Measurements from ENCODE around the gene CYP11A1. TPM values are rescaled to one million over a fixed set of nuclear protein-coding genes. Genes with fewer than 3 reads are reported as not detected.
A peak's percentile ranks its signal among the peaks of the same experiment; 100 is the strongest.

CYP11A1 gene
- total RNA-seq, 1 donor from 2014 or later, result 1.1 TPM

DNA sequence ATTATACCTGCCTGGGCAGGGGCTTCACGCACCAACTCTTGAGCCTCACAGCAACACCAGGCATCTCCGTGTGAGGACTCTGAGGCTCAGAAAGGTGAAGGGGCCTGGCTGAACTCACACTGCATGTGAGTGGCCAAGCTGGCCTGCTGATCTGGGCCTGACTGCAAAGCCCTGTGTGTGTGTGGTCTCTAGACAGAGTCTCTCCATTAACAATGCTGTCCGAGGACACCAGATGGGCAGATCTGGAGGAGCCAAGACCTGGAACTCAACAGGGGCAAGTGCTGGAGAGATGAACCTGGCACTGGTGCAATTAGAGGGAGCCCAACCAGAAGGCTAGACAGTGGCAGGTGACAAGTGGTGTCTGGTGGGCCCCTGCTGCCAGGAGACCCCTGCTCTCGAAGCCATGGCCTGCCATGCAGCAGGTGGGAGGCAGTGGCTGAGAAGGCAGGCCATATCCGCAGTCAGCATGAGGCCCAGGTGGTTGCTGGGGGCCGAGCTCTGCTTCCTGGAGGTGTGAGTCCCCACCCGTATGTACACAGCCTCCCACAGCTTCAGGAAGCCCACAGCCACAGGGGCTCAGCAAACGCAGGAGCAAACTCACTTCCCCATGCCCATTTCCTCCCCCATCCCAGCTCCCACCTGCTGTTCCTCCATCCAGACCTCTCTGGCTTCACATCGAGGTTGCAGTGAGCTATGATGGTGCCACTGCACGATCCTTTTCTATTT, 39.0 kb downstream of the CYP11A1 start:
- ATAC-seq, result no peak
- TF ChIP-seq, protein P1, sequence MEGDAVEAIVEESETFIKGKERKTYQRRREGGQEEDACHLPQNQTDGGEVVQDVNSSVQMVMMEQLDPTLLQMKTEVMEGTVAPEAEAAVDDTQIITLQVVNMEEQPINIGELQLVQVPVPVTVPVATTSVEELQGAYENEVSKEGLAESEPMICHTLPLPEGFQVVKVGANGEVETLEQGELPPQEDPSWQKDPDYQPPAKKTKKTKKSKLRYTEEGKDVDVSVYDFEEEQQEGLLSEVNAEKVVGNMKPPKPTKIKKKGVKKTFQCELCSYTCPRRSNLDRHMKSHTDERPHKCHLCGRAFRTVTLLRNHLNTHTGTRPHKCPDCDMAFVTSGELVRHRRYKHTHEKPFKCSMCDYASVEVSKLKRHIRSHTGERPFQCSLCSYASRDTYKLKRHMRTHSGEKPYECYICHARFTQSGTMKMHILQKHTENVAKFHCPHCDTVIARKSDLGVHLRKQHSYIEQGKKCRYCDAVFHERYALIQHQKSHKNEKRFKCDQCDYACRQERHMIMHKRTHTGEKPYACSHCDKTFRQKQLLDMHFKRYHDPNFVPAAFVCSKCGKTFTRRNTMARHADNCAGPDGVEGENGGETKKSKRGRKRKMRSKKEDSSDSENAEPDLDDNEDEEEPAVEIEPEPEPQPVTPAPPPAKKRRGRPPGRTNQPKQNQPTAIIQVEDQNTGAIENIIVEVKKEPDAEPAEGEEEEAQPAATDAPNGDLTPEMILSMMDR (IDR thresholded peaks at IDR 0.05), result no peak

GRCh38 chr15:74327756-74328155, 39.7 kb downstream of the CYP11A1 start:
- ATAC-seq, result no peak
- DNase-seq, result no peak
- no peaks in the 10 kb centered on the region for H3K9me3 ChIP-seq
- no peak overlapping the region for H3K4me3 ChIP-seq
- H3K27me3 ChIP-seq, result no peaks in the 10 kb centered on the region
- H3K36me3 ChIP-seq, result no peaks in the 10 kb centered on the region
- TF ChIP-seq, protein P1 (IDR thresholded peaks at IDR 0.05), result no peak
- H3K4me1 ChIP-seq, result no peaks in the 10 kb centered on the region
- intact Hi-C loops (cut with DNase I), result no loop called here
- no peak overlapping the region for H3K27ac ChIP-seq

More for the DNA sequence above, 39.0 kb downstream of the CYP11A1 start:
- H3K9me3 ChIP-seq, result no peaks in the 10 kb centered on the region
- no peaks in the 10 kb centered on the region for H3K27me3 ChIP-seq
- H3K36me3 ChIP-seq, result no peaks in the 10 kb centered on the region
- DNase-seq, result no peak
- no peak overlapping the region for H3K4me3 ChIP-seq
- H3K4me1 ChIP-seq, result no peaks in the 10 kb centered on the region
- H3K27ac ChIP-seq, result no peak overlapping the region
- intact Hi-C loops (cut with DNase I), result no loop called here

DNA sequence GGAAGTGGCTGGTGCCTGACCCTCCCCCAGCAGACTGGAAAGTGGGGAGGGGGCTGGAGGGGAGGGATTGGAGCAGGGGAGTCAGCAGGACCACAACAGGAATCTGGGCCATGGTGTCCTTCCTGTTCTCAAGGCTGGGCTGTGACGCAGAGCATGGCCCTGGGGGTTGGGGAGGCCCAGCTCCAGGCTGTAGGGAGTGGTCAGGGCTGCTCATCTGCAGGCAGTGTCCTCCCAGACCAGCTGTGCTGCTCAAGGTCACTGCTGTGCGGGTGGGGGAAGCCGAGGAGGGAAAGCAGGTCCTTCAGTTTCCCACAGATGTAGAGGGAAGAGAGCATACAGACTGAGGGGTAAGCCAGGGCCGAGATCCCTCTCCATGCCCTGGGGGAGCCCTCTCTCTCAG, 40.7 kb downstream of the CYP11A1 start:
- Histone ChIP-seq H3K36me3 (no peaks in the 10 kb centered on the region), H3K4me1 (no peaks in the 10 kb centered on the region), H3K4me3 (no peak overlapping the region), H3K9me3 (no peaks in the 10 kb centered on the region), H3K27me3 (no peaks in the 10 kb centered on the region), H3K27ac (no peak overlapping the region)
- intact Hi-C loops (cut with DNase I), result no loop called here
- ATAC-seq (no peak), DNase-seq (no peak)
- TF ChIP-seq, protein P1 (IDR thresholded peaks at IDR 0.05), result no peak

DNA sequence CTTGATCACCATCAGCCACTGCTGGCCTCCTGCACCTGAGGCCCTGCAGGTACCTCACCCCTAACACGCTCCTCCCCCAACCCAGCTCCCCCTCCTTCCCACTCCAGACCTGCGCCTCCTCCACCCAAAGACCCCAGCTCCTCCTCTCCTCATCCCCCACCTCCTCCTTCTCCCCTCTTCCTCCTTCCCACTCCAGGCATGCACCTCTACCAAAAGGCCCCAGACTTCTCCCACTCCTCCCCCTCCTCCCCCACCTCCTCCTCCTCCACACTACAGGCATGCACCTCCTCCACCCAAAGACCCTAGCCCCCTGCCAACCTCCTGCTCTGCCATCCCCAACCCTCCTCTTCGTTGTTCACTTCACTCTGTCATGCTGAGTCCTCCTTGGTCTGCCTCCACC, 42.7 kb downstream of the CYP11A1 start:
- DNase-seq (no peak), ATAC-seq (no peak)
- no peaks in the 10 kb centered on the region for H3K36me3 ChIP-seq
- no peak overlapping the region for H3K4me3 ChIP-seq
- no peak overlapping the region for H3K27ac ChIP-seq
- H3K27me3 ChIP-seq, result no peaks in the 10 kb centered on the region
- intact Hi-C loops (cut with DNase I), result no loop called here
- TF ChIP-seq, protein P1 (IDR thresholded peaks at IDR 0.05), result no peak
- no peaks in the 10 kb centered on the region for H3K9me3 ChIP-seq
- H3K4me1 ChIP-seq, result no peaks in the 10 kb centered on the region

DNA sequence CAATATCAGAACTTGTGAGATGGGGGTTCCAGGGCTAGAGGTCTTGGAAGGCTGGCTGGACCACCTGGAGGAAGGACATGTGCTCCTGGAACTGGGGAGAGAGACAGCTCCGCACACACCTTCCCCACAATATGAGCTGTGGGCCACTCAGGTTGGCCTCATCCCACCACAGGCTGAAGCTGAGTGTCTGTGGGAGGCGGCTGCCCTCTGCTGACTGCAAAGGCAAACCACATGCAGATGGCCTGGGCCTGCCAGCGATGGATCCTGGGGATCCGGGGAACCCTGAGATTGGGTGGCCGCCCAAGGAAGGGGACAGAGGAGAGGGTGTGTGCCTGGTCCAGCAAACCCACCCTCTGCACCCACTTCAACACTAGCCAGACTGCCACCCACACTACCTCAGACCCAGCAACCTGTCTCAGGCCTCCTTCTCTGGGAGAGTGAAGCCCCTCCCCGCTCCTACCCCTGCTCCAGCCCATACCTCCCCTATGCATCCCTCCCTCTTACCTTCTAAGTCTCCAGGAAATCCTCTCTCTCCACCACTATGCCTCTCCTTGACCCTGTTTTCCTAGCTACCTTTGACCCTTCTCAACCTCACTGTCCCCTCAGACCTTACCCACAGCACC, 44.8 kb downstream of the CYP11A1 start:
- peak; percentile 81 for ATAC-seq
- TF ChIP-seq, protein P1 (IDR thresholded peaks at IDR 0.05), result peak; percentile 80
- no peaks in the 10 kb centered on the region for H3K27me3 ChIP-seq
- H3K36me3 ChIP-seq, result no peaks in the 10 kb centered on the region
- no peaks in the 10 kb centered on the region for H3K4me1 ChIP-seq
- no peaks in the 10 kb centered on the region for H3K9me3 ChIP-seq
- intact Hi-C loops (cut with DNase I), result no loop called here
- no peak overlapping the region for H3K4me3 ChIP-seq
- H3K27ac ChIP-seq, result no peak overlapping the region
- DNase-seq, result peak; percentile 77

All from upper lobe of right lung (tissue), 1 donor.